K562 (cell line): Measurements from ENCODE around the gene ERCC6. TPM values are rescaled to one million over a fixed set of nuclear protein-coding genes. Genes with fewer than 3 reads are reported as not detected.

Source experiments
- CHD1 ChIP-seq: fragments of 200-600 bp; sonication (generic); IDR thresholded peaks from one replicate; pipeline ENCODE4 v1.6.1; 2012; ENCODE audit warnings: mild to moderate bottlenecking, moderate library complexity, low read length, inconsistent platforms
- KLF13 ChIP-seq: fragments of 450-650 bp; IDR thresholded peaks from 2 replicates; pipeline ENCODE4 v1.6.1; 2016; ENCODE audit warnings: missing genetic modification characterization, low read depth, mild to moderate bottlenecking, missing compliant biosample characterization, moderate library complexity, borderline replicate concordance
- LEF1 ChIP-seq: fragments of 450-650 bp; IDR thresholded peaks from 2 replicates; pipeline ENCODE4 v1.6.1; 2016; ENCODE audit warnings: mild to moderate bottlenecking
- MEIS2 ChIP-seq: fragments of 450-650 bp; IDR thresholded peaks from 2 replicates; pipeline ENCODE4 v1.6.1; 2014; ENCODE audit warnings: mild to moderate bottlenecking; ENCODE audit not compliant: partially characterized antibody
- NFYB ChIP-seq: IDR thresholded peaks from 2 replicates; pipeline ENCODE4 v1.6.1; 2011; ENCODE audit warnings: mild to moderate bottlenecking, moderate library complexity; ENCODE audit not compliant: insufficient read length; ENCODE audit errors: extremely low read depth
- NRF1 ChIP-seq, 2 experiments: fragments of 450-650 bp; IDR thresholded peaks in 1 of 2; conservative IDR thresholded peaks in 1 of 2; 2 replicates each; pipeline ENCODE4 v1.6.1; 2014; ENCODE audit warnings: mild to moderate bottlenecking in 2 of 2
- PREB ChIP-seq: sonication (generic); formaldehyde crosslinking; IDR thresholded peaks from 2 replicates; pipeline ENCODE4 v1.8.1; 2023; ENCODE audit warnings: mild to moderate bottlenecking, missing genetic modification reagents
- RBBP5 ChIP-seq: fragments of 200-600 bp; sonication (generic); IDR thresholded peaks from 2 replicates; pipeline ENCODE4 v1.6.1; 2012; ENCODE audit warnings: borderline replicate concordance, mild to moderate bottlenecking, low read length, control low read depth, inconsistent platforms; ENCODE audit not compliant: insufficient read depth, poor library complexity, severe bottlenecking
- SP1 ChIP-seq: sonication (generic); formaldehyde crosslinking; IDR thresholded peaks from 2 replicates; pipeline ENCODE4 v1.8.1; 2022; ENCODE audit warnings: mild to moderate bottlenecking, missing genetic modification reagents
- ZNF212 ChIP-seq: fragments of 450-650 bp; formaldehyde crosslinking; IDR thresholded peaks from 2 replicates; pipeline ENCODE4 v1.4.0; 2020; ENCODE audit warnings: mild to moderate bottlenecking
- polyA plus RNA-seq, 8 experiments: library from polyadenylated mRNA; depleted of rRNA in 4 of 8; stranded (reverse) in 5 of 8; unstranded in 3 of 8; fragments of >200 nt; fragmentation: Nextera tagmentation in 2 of 8; fragmentation: Illumina TruSeq in 1 of 8; extraction: Ambion mirVana in 2 of 8; extraction: Trizol in 1 of 8; gene quantifications; 2 replicates each; pipeline versions ENCODE4 v1.2.1 to v1.2.3, GENCODE V29; 2011 to 2014; ENCODE audit warnings: inconsistent platforms in 1 of 8, missing spikeins in 1 of 8
- total RNA-seq, 7 experiments: library from RNA; depleted of rRNA in 6 of 7; stranded (reverse); fragments of >200 nt in 6 of 7; fragmentation: Illumina TruSeq in 2 of 7; extraction: Trizol in 2 of 7; gene quantifications; 2 replicates each; pipeline versions ENCODE4 v1.2.1 to v1.2.3, GENCODE V29; 2011 to 2021; ENCODE audit warnings: low replicate concordance in 1 of 7
- TF ChIP-seq, protein P1 (sequence below): fragments of 450-650 bp; IDR thresholded peaks from 2 replicates; pipeline ENCODE4 v1.6.1; 2016; ENCODE audit warnings: mild to moderate bottlenecking, moderate library complexity
- TF ChIP-seq, protein P2 (sequence below): sonication (generic); formaldehyde crosslinking; IDR thresholded peaks from 2 replicates; pipeline ENCODE4 v1.8.0; 2023; ENCODE audit warnings: mild to moderate bottlenecking, missing genetic modification reagents

Gene ERCC6
- total and polyA plus RNA-seq, 9 of the 15 experiments (the other 6 are each of a cell fraction or from before 2014, with no cell fraction given) = 7.8 to 17.7 (median 11.8) TPM

GRCh38 chr10:49538381-49539319, at the start of gene ERCC6 (continued):
- TF ChIP-seq NRF1 (conservative IDR thresholded peaks at IDR 0.05 in 1 of 2, IDR thresholded peaks at IDR 0.05 in 1 of 2) = peak; percentile 99 to 100
- peak; percentile 14; the same call in 1 of the 2 replicates for TF ChIP-seq KLF13 (tag)
- TF ChIP-seq PREB (CRISPR knock-in tag) = no peak
- TF ChIP-seq, protein P1, sequence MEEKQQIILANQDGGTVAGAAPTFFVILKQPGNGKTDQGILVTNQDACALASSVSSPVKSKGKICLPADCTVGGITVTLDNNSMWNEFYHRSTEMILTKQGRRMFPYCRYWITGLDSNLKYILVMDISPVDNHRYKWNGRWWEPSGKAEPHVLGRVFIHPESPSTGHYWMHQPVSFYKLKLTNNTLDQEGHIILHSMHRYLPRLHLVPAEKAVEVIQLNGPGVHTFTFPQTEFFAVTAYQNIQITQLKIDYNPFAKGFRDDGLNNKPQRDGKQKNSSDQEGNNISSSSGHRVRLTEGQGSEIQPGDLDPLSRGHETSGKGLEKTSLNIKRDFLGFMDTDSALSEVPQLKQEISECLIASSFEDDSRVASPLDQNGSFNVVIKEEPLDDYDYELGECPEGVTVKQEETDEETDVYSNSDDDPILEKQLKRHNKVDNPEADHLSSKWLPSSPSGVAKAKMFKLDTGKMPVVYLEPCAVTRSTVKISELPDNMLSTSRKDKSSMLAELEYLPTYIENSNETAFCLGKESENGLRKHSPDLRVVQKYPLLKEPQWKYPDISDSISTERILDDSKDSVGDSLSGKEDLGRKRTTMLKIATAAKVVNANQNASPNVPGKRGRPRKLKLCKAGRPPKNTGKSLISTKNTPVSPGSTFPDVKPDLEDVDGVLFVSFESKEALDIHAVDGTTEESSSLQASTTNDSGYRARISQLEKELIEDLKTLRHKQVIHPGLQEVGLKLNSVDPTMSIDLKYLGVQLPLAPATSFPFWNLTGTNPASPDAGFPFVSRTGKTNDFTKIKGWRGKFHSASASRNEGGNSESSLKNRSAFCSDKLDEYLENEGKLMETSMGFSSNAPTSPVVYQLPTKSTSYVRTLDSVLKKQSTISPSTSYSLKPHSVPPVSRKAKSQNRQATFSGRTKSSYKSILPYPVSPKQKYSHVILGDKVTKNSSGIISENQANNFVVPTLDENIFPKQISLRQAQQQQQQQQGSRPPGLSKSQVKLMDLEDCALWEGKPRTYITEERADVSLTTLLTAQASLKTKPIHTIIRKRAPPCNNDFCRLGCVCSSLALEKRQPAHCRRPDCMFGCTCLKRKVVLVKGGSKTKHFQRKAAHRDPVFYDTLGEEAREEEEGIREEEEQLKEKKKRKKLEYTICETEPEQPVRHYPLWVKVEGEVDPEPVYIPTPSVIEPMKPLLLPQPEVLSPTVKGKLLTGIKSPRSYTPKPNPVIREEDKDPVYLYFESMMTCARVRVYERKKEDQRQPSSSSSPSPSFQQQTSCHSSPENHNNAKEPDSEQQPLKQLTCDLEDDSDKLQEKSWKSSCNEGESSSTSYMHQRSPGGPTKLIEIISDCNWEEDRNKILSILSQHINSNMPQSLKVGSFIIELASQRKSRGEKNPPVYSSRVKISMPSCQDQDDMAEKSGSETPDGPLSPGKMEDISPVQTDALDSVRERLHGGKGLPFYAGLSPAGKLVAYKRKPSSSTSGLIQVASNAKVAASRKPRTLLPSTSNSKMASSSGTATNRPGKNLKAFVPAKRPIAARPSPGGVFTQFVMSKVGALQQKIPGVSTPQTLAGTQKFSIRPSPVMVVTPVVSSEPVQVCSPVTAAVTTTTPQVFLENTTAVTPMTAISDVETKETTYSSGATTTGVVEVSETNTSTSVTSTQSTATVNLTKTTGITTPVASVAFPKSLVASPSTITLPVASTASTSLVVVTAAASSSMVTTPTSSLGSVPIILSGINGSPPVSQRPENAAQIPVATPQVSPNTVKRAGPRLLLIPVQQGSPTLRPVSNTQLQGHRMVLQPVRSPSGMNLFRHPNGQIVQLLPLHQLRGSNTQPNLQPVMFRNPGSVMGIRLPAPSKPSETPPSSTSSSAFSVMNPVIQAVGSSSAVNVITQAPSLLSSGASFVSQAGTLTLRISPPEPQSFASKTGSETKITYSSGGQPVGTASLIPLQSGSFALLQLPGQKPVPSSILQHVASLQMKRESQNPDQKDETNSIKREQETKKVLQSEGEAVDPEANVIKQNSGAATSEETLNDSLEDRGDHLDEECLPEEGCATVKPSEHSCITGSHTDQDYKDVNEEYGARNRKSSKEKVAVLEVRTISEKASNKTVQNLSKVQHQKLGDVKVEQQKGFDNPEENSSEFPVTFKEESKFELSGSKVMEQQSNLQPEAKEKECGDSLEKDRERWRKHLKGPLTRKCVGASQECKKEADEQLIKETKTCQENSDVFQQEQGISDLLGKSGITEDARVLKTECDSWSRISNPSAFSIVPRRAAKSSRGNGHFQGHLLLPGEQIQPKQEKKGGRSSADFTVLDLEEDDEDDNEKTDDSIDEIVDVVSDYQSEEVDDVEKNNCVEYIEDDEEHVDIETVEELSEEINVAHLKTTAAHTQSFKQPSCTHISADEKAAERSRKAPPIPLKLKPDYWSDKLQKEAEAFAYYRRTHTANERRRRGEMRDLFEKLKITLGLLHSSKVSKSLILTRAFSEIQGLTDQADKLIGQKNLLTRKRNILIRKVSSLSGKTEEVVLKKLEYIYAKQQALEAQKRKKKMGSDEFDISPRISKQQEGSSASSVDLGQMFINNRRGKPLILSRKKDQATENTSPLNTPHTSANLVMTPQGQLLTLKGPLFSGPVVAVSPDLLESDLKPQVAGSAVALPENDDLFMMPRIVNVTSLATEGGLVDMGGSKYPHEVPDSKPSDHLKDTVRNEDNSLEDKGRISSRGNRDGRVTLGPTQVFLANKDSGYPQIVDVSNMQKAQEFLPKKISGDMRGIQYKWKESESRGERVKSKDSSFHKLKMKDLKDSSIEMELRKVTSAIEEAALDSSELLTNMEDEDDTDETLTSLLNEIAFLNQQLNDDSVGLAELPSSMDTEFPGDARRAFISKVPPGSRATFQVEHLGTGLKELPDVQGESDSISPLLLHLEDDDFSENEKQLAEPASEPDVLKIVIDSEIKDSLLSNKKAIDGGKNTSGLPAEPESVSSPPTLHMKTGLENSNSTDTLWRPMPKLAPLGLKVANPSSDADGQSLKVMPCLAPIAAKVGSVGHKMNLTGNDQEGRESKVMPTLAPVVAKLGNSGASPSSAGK = peak; percentile 97
- TF ChIP-seq RBBP5 = peak; percentile 95
- peak; percentile 93 for TF ChIP-seq MEIS2
- no peak for TF ChIP-seq ZNF212 (CRISPR knock-in tag)
- TF ChIP-seq NFYB = no peak
- TF ChIP-seq, protein P2, sequence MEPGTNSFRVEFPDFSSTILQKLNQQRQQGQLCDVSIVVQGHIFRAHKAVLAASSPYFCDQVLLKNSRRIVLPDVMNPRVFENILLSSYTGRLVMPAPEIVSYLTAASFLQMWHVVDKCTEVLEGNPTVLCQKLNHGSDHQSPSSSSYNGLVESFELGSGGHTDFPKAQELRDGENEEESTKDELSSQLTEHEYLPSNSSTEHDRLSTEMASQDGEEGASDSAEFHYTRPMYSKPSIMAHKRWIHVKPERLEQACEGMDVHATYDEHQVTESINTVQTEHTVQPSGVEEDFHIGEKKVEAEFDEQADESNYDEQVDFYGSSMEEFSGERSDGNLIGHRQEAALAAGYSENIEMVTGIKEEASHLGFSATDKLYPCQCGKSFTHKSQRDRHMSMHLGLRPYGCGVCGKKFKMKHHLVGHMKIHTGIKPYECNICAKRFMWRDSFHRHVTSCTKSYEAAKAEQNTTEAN (CRISPR knock-in tag) = no peak
- no peak for TF ChIP-seq CHD1
- TF ChIP-seq LEF1 = 0 out of 2 replicates have a peak, but pooled peaks have one; percentile 17
- peak; percentile 60; the same call in 1 of the 2 replicates for TF ChIP-seq SP1 (CRISPR knock-in tag)
